HG02763 (cell line): Measurements from ENCODE around the gene FYCO1.
A peak's percentile ranks its signal among the peaks of the same experiment; 100 is the strongest.

ENCODE experiments used
- ATAC-seq: cut with Tn5 transposase; IDR thresholded peaks from one replicate; pipeline ENCODE4 v1.9.1; 2021; ENCODE audit warnings: mild to moderate bottlenecking, moderate library complexity; ENCODE audit not compliant: unreplicated experiment

Gene FYCO1

GRCh38 chr3:45966371-45966791, 29.2 kb downstream of the FYCO1 start:
- ATAC-seq: no peak

- no peak for ATAC-seq
Measured at GRCh38 chr3:45965653-45966052, 30.0 kb downstream of the FYCO1 start.

- ATAC-seq: no peak
Measured at GRCh38 chr3:45965253-45965652, 30.4 kb downstream of the FYCO1 start.

GRCh38 chr3:45964139-45964538, 31.5 kb downstream of the FYCO1 start:
- no peak for ATAC-seq

GRCh38 chr3:45962033-45962432, 33.6 kb downstream of the FYCO1 start:
- peak; percentile 41 for ATAC-seq

- no peak for ATAC-seq
Measured at GRCh38 chr3:45960289-45960688, 35.3 kb downstream of the FYCO1 start.

- ATAC-seq: no peak
Measured at GRCh38 chr3:45959201-45959600, 36.4 kb downstream of the FYCO1 start.

- ATAC-seq: no peak
Measured at GRCh38 chr3:45958321-45958791, 37.3 kb downstream of the FYCO1 start.

- ATAC-seq: no peak
Measured at GRCh38 chr3:45957586-45957985, 38.0 kb downstream of the FYCO1 start.

GRCh38 chr3:45955706-45956105, 39.9 kb downstream of the FYCO1 start:
- ATAC-seq: no peak

- no peak for ATAC-seq
Measured at GRCh38 chr3:45955017-45955647, 40.5 kb downstream of the FYCO1 start.

- no peak for ATAC-seq
Measured at GRCh38 chr3:45954306-45954705, 41.3 kb downstream of the FYCO1 start.

- ATAC-seq: no peak
Measured at GRCh38 chr3:45953536-45953935, 42.1 kb downstream of the FYCO1 start.

GRCh38 chr3:45952456-45952855, 43.2 kb downstream of the FYCO1 start:
- ATAC-seq: no peak

- ATAC-seq: no peak
Measured at GRCh38 chr3:45951946-45952345, 43.7 kb downstream of the FYCO1 start.

- no peak for ATAC-seq
Measured at GRCh38 chr3:45950686-45951600, 44.7 kb downstream of the FYCO1 start.

- no peak for ATAC-seq
Measured at GRCh38 chr3:45950131-45950530, 45.5 kb downstream of the FYCO1 start.

- no peak for ATAC-seq
Measured at GRCh38 chr3:45949432-45949831, 46.2 kb downstream of the FYCO1 start.

- no peak for ATAC-seq
Measured at GRCh38 chr3:45948881-45949280, 46.7 kb downstream of the FYCO1 start.

GRCh38 chr3:45948311-45948781, 47.3 kb downstream of the FYCO1 start:
- no peak for ATAC-seq

- ATAC-seq: no peak
Measured at GRCh38 chr3:45947361-45947760, 48.3 kb downstream of the FYCO1 start.

GRCh38 chr3:45946875-45947274, 48.7 kb downstream of the FYCO1 start:
- ATAC-seq: no peak
